Measurements from ENCODE around the gene FOXP4. TPM values are rescaled to one million over a fixed set of nuclear protein-coding genes. Genes with fewer than 3 reads are reported as not detected.

The FOXP4 gene
- total and polyA plus RNA-seq, 2 donors (not counting 1 experiment from before 2014, with no cell fraction given), result 0.81 to 1.8 TPM

GRCh38 chr6:41581381-41581991, 35.3 kb downstream of the FOXP4 start:
- Histone ChIP-seq H3K4me3 (replicated peaks in 1 of 4; ENCODE audit: control extremely low read depth in 1 of 4, insufficient read depth in 1 of 4, low read depth in 3 of 4, low read length in 4 of 4) (no peak overlapping the region), H2AFZ (ENCODE audit: low read length) (no peak overlapping the region), H3K27me3 (ENCODE audit: control insufficient read depth, insufficient read depth, low read length) (no peaks in the 10 kb centered on the region), H3K9me3 (ENCODE audit: control insufficient read depth, insufficient read depth, low read depth, low read length) (no peaks in the 10 kb centered on the region), H3K4me2 (ENCODE audit: extremely low read depth, insufficient read depth, low read length) (no peak overlapping the region), H3K79me2 (ENCODE audit: control insufficient read depth, insufficient read depth, low read length) (no peaks in the 10 kb centered on the region), H3K27ac (ENCODE audit: insufficient read depth, low read length) (no peak overlapping the region), H4K20me1 (ENCODE audit: control insufficient read depth, extremely low read depth, insufficient read depth, low read length) (no peaks in the 10 kb centered on the region), H3K36me3 (ENCODE audit: control insufficient read depth, insufficient read depth, low read length) (no peaks in the 10 kb centered on the region), H3K4me1 (ENCODE audit: control insufficient read depth, extremely low read depth, insufficient read depth, low read length) (peaks cover 26% of the 10 kb centered on the region), H3K9ac (ENCODE audit: insufficient read depth, low read length) (no peak overlapping the region)
- no peak for TF ChIP-seq CTCF (conservative IDR thresholded peaks at IDR 0.05 in 1 of 2, IDR thresholded peaks at IDR 0.05 in 1 of 2; ENCODE audit: low read depth in 1 of 2, low read length in 2 of 2)
- no peak for TF ChIP-seq EZH2 (IDR thresholded peaks at IDR 0.05; ENCODE audit: low read length, missing control alignments)
- peak; percentile 80 to 93 for DNase-seq (ENCODE audit: low read depth in 2 of 2)

- Histone ChIP-seq H4K20me1 (ENCODE audit: control insufficient read depth, extremely low read depth, insufficient read depth, low read length) (no peaks in the 10 kb centered on the region), H3K27me3 (ENCODE audit: control insufficient read depth, insufficient read depth, low read length) (no peaks in the 10 kb centered on the region), H3K9me3 (ENCODE audit: control insufficient read depth, insufficient read depth, low read depth, low read length) (no peaks in the 10 kb centered on the region), H3K4me1 (ENCODE audit: control insufficient read depth, extremely low read depth, insufficient read depth, low read length) (peaks cover 26% of the 10 kb centered on the region), H3K9ac (ENCODE audit: insufficient read depth, low read length) (no peak overlapping the region), H3K4me3 (replicated peaks in 1 of 4; ENCODE audit: control extremely low read depth in 1 of 4, insufficient read depth in 1 of 4, low read depth in 3 of 4, low read length in 4 of 4) (no peak overlapping the region), H3K79me2 (ENCODE audit: control insufficient read depth, insufficient read depth, low read length) (no peaks in the 10 kb centered on the region), H3K36me3 (ENCODE audit: control insufficient read depth, insufficient read depth, low read length) (no peaks in the 10 kb centered on the region), H3K27ac (ENCODE audit: insufficient read depth, low read length) (no peak overlapping the region), H3K4me2 (ENCODE audit: extremely low read depth, insufficient read depth, low read length) (no peak overlapping the region), H2AFZ (ENCODE audit: low read length) (no peak overlapping the region)
- TF ChIP-seq CTCF (conservative IDR thresholded peaks at IDR 0.05 in 1 of 2, IDR thresholded peaks at IDR 0.05 in 1 of 2; ENCODE audit: low read depth in 1 of 2, low read length in 2 of 2), result no peak
- TF ChIP-seq EZH2 (IDR thresholded peaks at IDR 0.05; ENCODE audit: low read length, missing control alignments), result no peak
- DNase-seq (ENCODE audit: low read depth in 2 of 2), result no peak
Measured at GRCh38 chr6:41582540-41582939, 36.4 kb downstream of the FOXP4 start.

GRCh38 chr6:41583565-41583964, 37.4 kb downstream of the FOXP4 start:
- no peaks in the 10 kb centered on the region for H3K36me3 ChIP-seq (ENCODE audit: control insufficient read depth, insufficient read depth, low read length)
- no peak for DNase-seq (ENCODE audit: low read depth in 2 of 2)
- TF ChIP-seq CTCF (conservative IDR thresholded peaks at IDR 0.05 in 1 of 2, IDR thresholded peaks at IDR 0.05 in 1 of 2; ENCODE audit: low read depth in 1 of 2, low read length in 2 of 2), result no peak
- TF ChIP-seq EZH2 (IDR thresholded peaks at IDR 0.05; ENCODE audit: low read length, missing control alignments), result no peak

More at GRCh38 chr6:41583565-41583964, 37.4 kb downstream of the FOXP4 start:
- H3K9ac ChIP-seq (ENCODE audit: insufficient read depth, low read length), result no peak overlapping the region
- H3K4me3 ChIP-seq (replicated peaks in 1 of 4; ENCODE audit: control extremely low read depth in 1 of 4, insufficient read depth in 1 of 4, low read depth in 3 of 4, low read length in 4 of 4), result no peak overlapping the region
- H4K20me1 ChIP-seq (ENCODE audit: control insufficient read depth, extremely low read depth, insufficient read depth, low read length), result no peaks in the 10 kb centered on the region
- H3K4me2 ChIP-seq (ENCODE audit: extremely low read depth, insufficient read depth, low read length), result no peak overlapping the region
- H3K9me3 ChIP-seq (ENCODE audit: control insufficient read depth, insufficient read depth, low read depth, low read length), result no peaks in the 10 kb centered on the region
- no peaks in the 10 kb centered on the region for H3K27me3 ChIP-seq (ENCODE audit: control insufficient read depth, insufficient read depth, low read length)
- H3K79me2 ChIP-seq (ENCODE audit: control insufficient read depth, insufficient read depth, low read length), result no peaks in the 10 kb centered on the region
- H3K4me1 ChIP-seq (ENCODE audit: control insufficient read depth, extremely low read depth, insufficient read depth, low read length), result peaks cover 18% of the 10 kb centered on the region
- no peak overlapping the region for H3K27ac ChIP-seq (ENCODE audit: insufficient read depth, low read length)
- no peak overlapping the region for H2AFZ ChIP-seq (ENCODE audit: low read length)

Data from fibroblast of lung (primary cell).